Kidney glomerular epithelial cell (primary cell): ENCODE measurements around the gene PXK.
A peak's percentile ranks its signal among the peaks of the same experiment; 100 is the strongest.
"Not testable (repeated sequence)": the region's sequence is repeated elsewhere in the genome, so short reads cannot be mapped to it uniquely, and the experiment has no call there.

Source experiments
- DNase-seq: peaks from one replicate; lab custom pipeline; 2025; lab: John Stamatoyannopoulos, UW

The PXK gene

GRCh38 chr3:58332575-58333188 lies at the start of gene PXK:
PXK (plus strand) TSS chr3:58332892; CDS start chr3:58332989, 97 bp downstream.
- DNase-seq = peak; percentile 48

- DNase-seq = no peak
These were observed 47.4 kb upstream of the PXK start for GRCh38 chr3:58285334-58285733.

- no peak for DNase-seq
These were observed 45.3 kb upstream of the PXK start for GRCh38 chr3:58287354-58287753.

GRCh38 chr3:58288011-58288728 lies 44.5 kb upstream of the PXK start:
- DNase-seq = no peak

GRCh38 chr3:58288964-58289613 lies 43.6 kb upstream of the PXK start:
- DNase-seq = not testable (repeated sequence)

- DNase-seq = not testable (repeated sequence)
These were observed 42.2 kb upstream of the PXK start for GRCh38 chr3:58290446-58290845.

- peak; percentile 41 for DNase-seq
These were observed 40.9 kb upstream of the PXK start for GRCh38 chr3:58291671-58292338.

GRCh38 chr3:58292866-58293265 lies 39.8 kb upstream of the PXK start:
- no peak for DNase-seq

- DNase-seq = no peak
These were observed 39.2 kb upstream of the PXK start for GRCh38 chr3:58293516-58293915.

- DNase-seq = no peak
These were observed 36.4 kb upstream of the PXK start for GRCh38 chr3:58296269-58296668.

GRCh38 chr3:58296843-58297242 lies 35.8 kb upstream of the PXK start:
- no peak for DNase-seq

GRCh38 chr3:58298190-58298589 lies 34.5 kb upstream of the PXK start:
- DNase-seq = no peak

GRCh38 chr3:58299075-58299474 lies 33.6 kb upstream of the PXK start:
- no peak for DNase-seq

- no peak for DNase-seq
These were observed 32.7 kb upstream of the PXK start for GRCh38 chr3:58299839-58300516.

- peak; percentile 91 for DNase-seq
These were observed 26.6 kb upstream of the PXK start, which contains the start of the genes HTD2 and RPP14 for GRCh38 chr3:58305882-58306711. HTD2 (plus strand) TSS chr3:58306520; CDS start chr3:58317614, 11,094 bp downstream. RPP14 (plus strand) TSS chr3:58306245; CDS start chr3:58310330, 4,085 bp downstream.

GRCh38 chr3:58307639-58308215 lies 25.0 kb upstream of the PXK start:
- peak; percentile 42 for DNase-seq

GRCh38 chr3:58308728-58309127 lies 24.0 kb upstream of the PXK start:
- DNase-seq = peak; percentile 11

GRCh38 chr3:58317811-58318210 lies 14.9 kb upstream of the PXK start:
- no peak for DNase-seq

- DNase-seq = no peak
These were observed 10.9 kb upstream of the PXK start for GRCh38 chr3:58321791-58322190.

GRCh38 chr3:58322793-58323192 lies 9.9 kb upstream of the PXK start:
- no peak for DNase-seq
